Neural progenitor cell (in vitro differentiated cells): ENCODE measurements around the gene ISG15.

Experiments
- EZH2 ChIP-seq: fragments of 200-600 bp; sonication (generic); IDR thresholded peaks from 2 replicates; pipeline ENCODE4 v1.6.1; 2017; ENCODE audit warnings: antibody characterized with exemption, mild to moderate bottlenecking, moderate library complexity
- TF ChIP-seq, protein P1 (sequence below): fragments of 200-600 bp; sonication (generic); IDR thresholded peaks from 2 replicates; pipeline ENCODE4 v1.5.1; 2017; ENCODE audit warnings: antibody characterized with exemption, mild to moderate bottlenecking

DNA sequence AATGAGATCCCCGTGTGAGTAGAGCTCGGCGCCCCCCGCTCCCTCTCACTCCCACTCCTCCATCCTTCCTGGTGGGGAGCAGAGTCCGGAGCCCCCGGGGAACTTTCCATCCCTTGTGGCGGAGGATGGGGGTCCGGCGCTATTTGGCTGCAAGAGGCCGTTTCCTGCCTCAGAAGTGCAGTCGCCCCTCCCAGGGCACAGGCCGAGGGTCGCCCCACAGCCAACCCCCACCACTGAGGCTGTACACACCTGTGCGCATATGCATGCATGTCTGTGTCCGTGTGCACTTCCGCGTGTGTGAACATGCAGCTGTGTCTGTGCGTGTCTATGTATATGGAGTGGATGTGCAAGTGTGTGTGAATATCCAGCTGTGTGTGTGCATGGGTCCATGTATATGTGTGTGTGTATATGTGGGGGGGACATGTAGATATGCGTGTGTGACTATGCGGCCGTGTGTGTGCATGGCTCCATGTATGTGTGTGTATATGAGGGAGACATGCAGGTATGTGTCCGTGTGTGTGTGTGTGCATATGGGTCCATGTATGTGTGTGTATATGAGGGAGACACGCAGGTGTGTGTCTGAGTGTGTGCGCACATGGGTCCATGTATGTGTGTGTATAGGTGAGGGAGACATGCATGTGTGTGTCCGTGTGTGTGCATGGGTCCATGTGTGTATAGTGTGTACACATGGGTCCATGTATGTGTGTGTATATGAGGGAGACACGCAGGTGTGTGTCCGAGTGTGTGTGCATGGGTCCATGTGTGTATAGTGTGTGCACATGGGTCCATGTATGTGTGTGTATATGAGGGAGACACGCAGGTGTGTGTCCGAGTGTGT is 38.9 kb downstream of the ISG15 start:
- no peak for TF ChIP-seq EZH2
- TF ChIP-seq, protein P1, sequence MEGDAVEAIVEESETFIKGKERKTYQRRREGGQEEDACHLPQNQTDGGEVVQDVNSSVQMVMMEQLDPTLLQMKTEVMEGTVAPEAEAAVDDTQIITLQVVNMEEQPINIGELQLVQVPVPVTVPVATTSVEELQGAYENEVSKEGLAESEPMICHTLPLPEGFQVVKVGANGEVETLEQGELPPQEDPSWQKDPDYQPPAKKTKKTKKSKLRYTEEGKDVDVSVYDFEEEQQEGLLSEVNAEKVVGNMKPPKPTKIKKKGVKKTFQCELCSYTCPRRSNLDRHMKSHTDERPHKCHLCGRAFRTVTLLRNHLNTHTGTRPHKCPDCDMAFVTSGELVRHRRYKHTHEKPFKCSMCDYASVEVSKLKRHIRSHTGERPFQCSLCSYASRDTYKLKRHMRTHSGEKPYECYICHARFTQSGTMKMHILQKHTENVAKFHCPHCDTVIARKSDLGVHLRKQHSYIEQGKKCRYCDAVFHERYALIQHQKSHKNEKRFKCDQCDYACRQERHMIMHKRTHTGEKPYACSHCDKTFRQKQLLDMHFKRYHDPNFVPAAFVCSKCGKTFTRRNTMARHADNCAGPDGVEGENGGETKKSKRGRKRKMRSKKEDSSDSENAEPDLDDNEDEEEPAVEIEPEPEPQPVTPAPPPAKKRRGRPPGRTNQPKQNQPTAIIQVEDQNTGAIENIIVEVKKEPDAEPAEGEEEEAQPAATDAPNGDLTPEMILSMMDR: no peak
